ENCODE measurements around the gene FARS2.

DNA sequence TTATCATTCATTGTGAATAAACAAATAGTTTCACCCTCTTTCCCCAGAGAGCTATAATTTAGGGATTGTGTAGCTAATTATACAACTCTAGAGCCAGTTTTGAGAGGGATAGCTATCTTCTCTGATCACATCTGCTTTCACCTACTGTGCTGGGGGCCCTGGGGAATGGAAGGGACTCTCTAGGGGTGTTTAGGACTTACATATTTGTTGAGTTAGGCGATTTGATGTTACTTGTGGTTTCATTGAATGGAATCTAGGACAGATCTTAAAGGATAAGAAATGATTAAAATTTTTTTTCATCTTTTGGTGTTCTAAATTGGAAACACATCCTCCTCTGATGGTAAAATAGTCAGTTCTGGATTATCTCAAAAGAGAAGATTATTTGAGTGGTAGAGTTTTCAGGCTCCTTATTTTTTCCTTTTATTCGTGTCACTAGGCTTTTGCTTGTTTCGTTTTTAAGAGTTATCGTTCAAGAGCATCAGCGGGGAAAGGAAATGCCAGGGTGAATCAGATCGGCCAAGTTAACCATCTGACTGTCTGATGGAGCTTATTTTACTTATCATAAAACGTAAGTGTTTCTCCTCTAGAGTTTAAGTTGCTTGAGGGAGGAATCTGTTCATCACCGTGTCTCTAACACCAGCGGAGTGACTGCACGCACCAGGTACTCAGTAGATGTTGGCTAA lies 236.7 kb downstream of the FARS2 start:
- TF ChIP-seq EP300 (IDR thresholded peaks at IDR 0.05) (no peak), POLR2AphosphoS5 (IDR thresholded peaks at IDR 0.05) (no peak), POLR2A (IDR thresholded peaks at IDR 0.05) (no peak)
- TF ChIP-seq, protein P1, sequence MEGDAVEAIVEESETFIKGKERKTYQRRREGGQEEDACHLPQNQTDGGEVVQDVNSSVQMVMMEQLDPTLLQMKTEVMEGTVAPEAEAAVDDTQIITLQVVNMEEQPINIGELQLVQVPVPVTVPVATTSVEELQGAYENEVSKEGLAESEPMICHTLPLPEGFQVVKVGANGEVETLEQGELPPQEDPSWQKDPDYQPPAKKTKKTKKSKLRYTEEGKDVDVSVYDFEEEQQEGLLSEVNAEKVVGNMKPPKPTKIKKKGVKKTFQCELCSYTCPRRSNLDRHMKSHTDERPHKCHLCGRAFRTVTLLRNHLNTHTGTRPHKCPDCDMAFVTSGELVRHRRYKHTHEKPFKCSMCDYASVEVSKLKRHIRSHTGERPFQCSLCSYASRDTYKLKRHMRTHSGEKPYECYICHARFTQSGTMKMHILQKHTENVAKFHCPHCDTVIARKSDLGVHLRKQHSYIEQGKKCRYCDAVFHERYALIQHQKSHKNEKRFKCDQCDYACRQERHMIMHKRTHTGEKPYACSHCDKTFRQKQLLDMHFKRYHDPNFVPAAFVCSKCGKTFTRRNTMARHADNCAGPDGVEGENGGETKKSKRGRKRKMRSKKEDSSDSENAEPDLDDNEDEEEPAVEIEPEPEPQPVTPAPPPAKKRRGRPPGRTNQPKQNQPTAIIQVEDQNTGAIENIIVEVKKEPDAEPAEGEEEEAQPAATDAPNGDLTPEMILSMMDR (IDR thresholded peaks at IDR 0.05): no peak
